Chondrocyte (in vitro differentiated cells): ENCODE measurements around the gene RPTOR. TPM values are rescaled to one million over a fixed set of nuclear protein-coding genes. Genes with fewer than 3 reads are reported as not detected.

Experiments
- DNase-seq: peaks from one replicate; pipeline ENCODE4 v3.0.0; 2021; ENCODE audit warnings: mixed read lengths, low spot score
- H3K27ac Mint-ChIP-seq: one replicate; pipeline ENCODE4 v1.8.0; 2021; ENCODE audit warnings: mild to moderate bottlenecking, moderate library complexity, mixed read lengths; ENCODE audit not compliant: unreplicated experiment
- H3K27me3 Mint-ChIP-seq: 2 replicates; pipeline ENCODE4 v1.8.0; 2021; ENCODE audit warnings: low read depth, mixed read lengths
- H3K36me3 Mint-ChIP-seq: 2 replicates; pipeline ENCODE4 v1.8.0; 2021; ENCODE audit warnings: low read depth, mixed read lengths
- H3K4me1 Mint-ChIP-seq: 2 replicates; pipeline ENCODE4 v1.8.0; 2021; ENCODE audit warnings: low read depth, mild to moderate bottlenecking, mixed read lengths
- H3K4me3 Mint-ChIP-seq: one replicate; pipeline ENCODE4 v1.8.0; 2021; ENCODE audit warnings: mild to moderate bottlenecking, moderate library complexity, mixed read lengths; ENCODE audit not compliant: unreplicated experiment
- H3K9me3 Mint-ChIP-seq: 2 replicates; pipeline ENCODE4 v1.8.0; 2021; ENCODE audit warnings: low read depth, mixed read lengths
- total RNA-seq: library from RNA; stranded (reverse); gene quantifications from 3 replicates; pipeline ENCODE4 v1.2.1, GENCODE V29; 2021
- TF ChIP-seq, protein P1 (sequence below): fragments of 200-600 bp; sonication (generic); IDR thresholded peaks from 2 replicates; pipeline ENCODE4 v1.5.0; 2021; ENCODE audit warnings: antibody characterized with exemption, mild to moderate bottlenecking, moderate library complexity

The RPTOR gene
- total RNA-seq, 1 donor from 2014 or later: 30.9 TPM

DNA sequence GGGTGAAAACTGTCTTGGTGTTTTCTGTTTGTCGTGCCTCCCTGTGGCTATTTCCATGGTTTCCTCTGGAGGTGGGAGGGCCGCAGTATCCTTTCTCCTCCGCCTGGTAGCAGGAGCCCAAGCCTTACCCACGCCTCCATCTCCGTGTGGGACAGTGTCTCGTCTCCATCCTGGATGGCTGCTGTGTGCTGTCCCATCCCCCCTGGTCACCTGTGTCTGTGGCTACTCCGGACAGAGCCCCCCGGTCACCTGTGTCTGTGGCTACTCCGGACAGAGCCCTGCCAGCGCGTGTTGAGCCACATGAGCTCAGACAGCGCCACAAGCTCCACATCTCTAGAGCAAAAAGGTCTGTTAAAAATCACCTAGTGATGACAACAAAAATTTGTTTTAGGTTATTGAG, 248.8 kb downstream of the RPTOR start:
- TF ChIP-seq, protein P1, sequence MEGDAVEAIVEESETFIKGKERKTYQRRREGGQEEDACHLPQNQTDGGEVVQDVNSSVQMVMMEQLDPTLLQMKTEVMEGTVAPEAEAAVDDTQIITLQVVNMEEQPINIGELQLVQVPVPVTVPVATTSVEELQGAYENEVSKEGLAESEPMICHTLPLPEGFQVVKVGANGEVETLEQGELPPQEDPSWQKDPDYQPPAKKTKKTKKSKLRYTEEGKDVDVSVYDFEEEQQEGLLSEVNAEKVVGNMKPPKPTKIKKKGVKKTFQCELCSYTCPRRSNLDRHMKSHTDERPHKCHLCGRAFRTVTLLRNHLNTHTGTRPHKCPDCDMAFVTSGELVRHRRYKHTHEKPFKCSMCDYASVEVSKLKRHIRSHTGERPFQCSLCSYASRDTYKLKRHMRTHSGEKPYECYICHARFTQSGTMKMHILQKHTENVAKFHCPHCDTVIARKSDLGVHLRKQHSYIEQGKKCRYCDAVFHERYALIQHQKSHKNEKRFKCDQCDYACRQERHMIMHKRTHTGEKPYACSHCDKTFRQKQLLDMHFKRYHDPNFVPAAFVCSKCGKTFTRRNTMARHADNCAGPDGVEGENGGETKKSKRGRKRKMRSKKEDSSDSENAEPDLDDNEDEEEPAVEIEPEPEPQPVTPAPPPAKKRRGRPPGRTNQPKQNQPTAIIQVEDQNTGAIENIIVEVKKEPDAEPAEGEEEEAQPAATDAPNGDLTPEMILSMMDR: no peak
- Mint-ChIP-seq H3K27me3 (no peaks in the 10 kb centered on the region), H3K4me3 (no peak overlapping the region), H3K36me3 (peaks cover 2% of the 10 kb centered on the region), H3K27ac (peak overlapping the region; percentile 90), H3K4me1 (peaks cover 84% of the 10 kb centered on the region), H3K9me3 (peaks cover 2% of the 10 kb centered on the region)
- DNase-seq: no peak

DNA sequence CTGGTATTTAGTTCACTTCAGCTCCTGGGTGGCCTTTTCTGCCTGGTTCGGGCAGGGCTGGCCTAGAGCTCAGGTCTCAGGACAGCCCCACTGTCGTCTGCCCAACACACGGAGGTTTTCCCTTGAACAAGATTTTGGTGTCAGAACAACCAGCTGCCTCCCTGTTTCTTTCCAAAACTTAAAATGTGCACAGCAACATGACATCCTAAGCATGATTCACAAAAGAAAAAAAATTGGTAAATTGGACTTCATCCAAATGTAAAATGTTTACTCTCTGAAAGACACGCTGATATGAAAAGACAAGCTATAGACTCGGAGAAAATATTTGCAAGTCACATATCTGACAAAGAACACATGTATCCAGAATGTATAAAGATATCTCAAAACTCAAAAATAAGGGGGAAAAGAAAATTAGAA, 249.2 kb downstream of the RPTOR start:
- H3K27ac Mint-ChIP-seq: peak overlapping the region; percentile 90
- no peaks in the 10 kb centered on the region for H3K36me3 Mint-ChIP-seq
- H3K4me1 Mint-ChIP-seq: peaks cover 79% of the 10 kb centered on the region
- no peaks in the 10 kb centered on the region for H3K9me3 Mint-ChIP-seq
- TF ChIP-seq, protein P1: no peak
- H3K27me3 Mint-ChIP-seq: no peaks in the 10 kb centered on the region
- DNase-seq: no peak
- no peak overlapping the region for H3K4me3 Mint-ChIP-seq

DNA sequence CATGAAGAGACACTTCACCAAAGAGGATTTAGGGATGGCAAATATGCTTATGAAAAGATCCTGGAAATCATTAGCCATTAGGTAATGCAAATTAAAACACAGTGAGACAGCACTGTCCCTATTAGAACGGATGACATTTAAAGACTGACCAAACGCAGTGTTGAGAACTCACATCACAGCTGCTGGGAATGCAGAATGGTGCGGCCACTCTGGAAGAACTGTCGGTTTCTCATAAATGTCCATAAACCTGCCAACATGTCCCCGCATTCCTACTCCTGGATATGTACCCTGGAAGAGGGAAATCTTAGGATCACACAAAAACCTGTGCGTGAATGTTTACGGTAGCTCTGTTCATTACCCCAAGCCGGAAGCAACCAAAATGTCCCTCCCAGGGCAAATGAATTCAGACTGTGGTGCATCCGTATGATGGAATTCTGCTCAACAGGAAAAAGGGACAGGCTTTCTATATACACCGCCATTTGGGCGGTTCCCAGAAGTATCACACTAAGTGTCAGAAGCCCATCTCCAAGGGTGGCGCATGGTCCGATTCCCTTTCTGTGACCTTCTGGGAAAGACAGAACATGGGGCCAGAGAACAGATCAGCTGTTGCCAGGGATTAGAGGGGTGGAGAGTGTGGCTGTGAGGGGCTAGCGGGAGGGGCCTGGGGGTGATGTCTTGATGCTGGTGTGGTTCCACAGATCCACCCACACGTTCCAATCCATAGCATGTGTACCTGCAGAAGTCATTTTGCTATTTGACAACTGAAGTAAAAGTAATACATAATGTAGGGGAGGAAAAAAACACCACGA, 249.8 kb downstream of the RPTOR start:
- no peaks in the 10 kb centered on the region for H3K36me3 Mint-ChIP-seq
- H3K27me3 Mint-ChIP-seq: no peaks in the 10 kb centered on the region
- TF ChIP-seq, protein P1: no peak
- DNase-seq: no peak
- peak overlapping the region; percentile 90 for H3K27ac Mint-ChIP-seq
- H3K4me1 Mint-ChIP-seq: peaks cover 73% of the 10 kb centered on the region
- H3K4me3 Mint-ChIP-seq: no peak overlapping the region
- no peaks in the 10 kb centered on the region for H3K9me3 Mint-ChIP-seq

DNA sequence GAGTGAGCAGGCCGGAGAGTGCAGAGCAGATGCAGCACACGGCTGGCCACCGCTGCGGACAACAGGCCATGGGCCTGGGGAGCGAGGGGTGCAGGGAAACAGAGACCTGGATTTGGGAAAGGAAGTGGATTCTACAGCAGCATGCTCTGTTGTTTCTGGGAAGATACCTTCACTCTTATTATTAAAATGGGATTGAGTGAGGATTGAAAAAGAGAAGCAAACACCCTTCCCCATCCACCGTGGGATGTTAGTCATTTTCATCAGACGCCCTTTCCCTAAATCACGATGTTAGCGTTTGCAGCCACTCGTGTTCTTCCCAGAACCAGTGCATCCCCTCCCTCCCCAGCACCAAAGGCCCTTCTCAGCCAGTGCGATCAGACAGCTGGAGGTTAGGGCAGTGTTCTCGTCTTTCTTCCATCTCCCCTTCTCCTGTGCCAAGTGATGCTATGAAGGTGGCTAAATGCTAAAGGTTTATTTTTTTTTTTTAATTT, 250.5 kb downstream of the RPTOR start:
- no peaks in the 10 kb centered on the region for H3K36me3 Mint-ChIP-seq
- H3K4me1 Mint-ChIP-seq: peaks cover 67% of the 10 kb centered on the region
- peak overlapping the region; percentile 82 for H3K27ac Mint-ChIP-seq
- no peaks in the 10 kb centered on the region for H3K27me3 Mint-ChIP-seq
- no peak for DNase-seq
- TF ChIP-seq, protein P1: no peak
- H3K9me3 Mint-ChIP-seq: no peaks in the 10 kb centered on the region
- H3K4me3 Mint-ChIP-seq: no peak overlapping the region

DNA sequence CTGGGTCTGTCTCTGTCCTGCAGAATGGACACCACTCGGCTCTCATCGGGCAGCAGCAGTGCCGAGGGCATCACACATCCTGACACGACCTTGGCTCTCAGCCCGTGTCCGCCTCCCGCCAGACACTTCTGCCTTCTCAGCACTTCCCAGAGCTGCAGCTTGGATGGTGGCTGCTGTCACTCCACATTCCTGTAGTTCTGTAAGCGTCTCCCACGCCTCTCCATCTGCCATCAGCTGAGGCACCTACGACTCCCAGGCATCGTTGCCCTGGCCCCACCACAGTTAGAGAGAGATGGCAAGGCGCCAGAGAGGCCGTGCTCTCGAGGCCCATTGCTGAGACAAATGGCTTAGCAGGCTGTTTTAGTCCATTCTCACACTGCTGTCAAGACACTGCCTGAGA, 251.1 kb downstream of the RPTOR start:
- Mint-ChIP-seq H3K27ac (peak overlapping the region; percentile 82), H3K4me1 (peaks cover 60% of the 10 kb centered on the region), H3K27me3 (no peaks in the 10 kb centered on the region), H3K36me3 (no peaks in the 10 kb centered on the region), H3K4me3 (no peak overlapping the region), H3K9me3 (no peaks in the 10 kb centered on the region)
- DNase-seq: no peak
- TF ChIP-seq, protein P1: no peak
